AG09309 (cell line): Measurements from ENCODE around the gene ING1.

ENCODE experiments used
- DNase-seq: peaks from one replicate; pipeline ENCODE4 v3.0.0-alpha.2; 2010; ENCODE audit warnings: low read depth
- H3K4me3 ChIP-seq: 2 replicates; pipeline ENCODE4 v1.5.1; 2011; ENCODE audit warnings: mild to moderate bottlenecking, low read depth, low read length, moderate library complexity; ENCODE audit not compliant: control insufficient read depth
- TF ChIP-seq, protein P1 (sequence below): IDR thresholded peaks from 2 replicates; pipeline ENCODE4 v1.5.1; 2011; ENCODE audit warnings: mild to moderate bottlenecking, low read depth, low read length, inconsistent platforms; ENCODE audit not compliant: insufficient read depth, control insufficient read depth; ENCODE audit errors: missing control alignments

Gene ING1

DNA sequence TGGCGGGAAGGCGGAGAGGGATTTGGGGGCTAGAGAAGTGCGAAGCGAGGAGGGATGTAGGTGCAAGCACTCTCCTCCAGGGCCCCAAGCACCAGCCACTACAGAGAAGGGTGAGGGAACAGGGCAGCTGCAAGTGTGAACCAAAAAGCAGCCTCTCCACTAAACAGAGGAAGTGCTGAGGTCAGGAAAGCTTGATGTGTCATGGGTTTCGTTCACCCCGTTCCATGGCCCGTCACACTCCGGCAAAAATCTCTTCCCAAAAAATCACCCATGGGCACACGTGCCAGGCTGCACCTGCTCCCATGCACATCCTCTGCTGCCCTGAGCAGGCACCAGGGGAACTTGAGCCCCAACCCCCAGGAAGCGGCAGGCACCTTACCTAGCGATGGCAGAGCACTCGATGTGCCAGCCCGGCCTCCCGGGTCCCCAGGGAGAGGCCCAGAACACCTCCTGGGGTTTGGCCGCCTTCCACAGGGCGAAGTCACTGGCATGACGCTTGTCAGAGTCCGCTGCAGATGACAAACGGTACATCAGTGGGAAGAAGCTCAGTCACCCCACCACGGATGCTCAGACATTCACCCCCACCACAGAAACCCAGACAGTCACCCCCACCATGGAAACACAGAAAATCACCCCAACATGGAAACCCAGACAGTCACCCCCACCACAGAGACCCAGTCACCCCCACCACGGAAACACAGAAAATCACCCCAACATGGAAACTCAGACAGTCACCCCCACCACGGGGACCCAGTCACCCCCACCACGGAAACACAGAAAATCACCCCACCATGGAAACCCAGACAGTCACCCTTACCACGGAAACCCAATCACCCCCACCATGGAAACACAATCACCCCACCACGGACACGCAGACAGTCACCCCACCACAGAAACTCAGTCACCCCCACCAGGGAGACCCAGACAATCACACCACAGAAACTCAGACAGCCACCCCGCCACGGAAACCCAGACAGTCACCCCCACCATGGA is 36.6 kb upstream of the ING1 start:
- TF ChIP-seq, protein P1, sequence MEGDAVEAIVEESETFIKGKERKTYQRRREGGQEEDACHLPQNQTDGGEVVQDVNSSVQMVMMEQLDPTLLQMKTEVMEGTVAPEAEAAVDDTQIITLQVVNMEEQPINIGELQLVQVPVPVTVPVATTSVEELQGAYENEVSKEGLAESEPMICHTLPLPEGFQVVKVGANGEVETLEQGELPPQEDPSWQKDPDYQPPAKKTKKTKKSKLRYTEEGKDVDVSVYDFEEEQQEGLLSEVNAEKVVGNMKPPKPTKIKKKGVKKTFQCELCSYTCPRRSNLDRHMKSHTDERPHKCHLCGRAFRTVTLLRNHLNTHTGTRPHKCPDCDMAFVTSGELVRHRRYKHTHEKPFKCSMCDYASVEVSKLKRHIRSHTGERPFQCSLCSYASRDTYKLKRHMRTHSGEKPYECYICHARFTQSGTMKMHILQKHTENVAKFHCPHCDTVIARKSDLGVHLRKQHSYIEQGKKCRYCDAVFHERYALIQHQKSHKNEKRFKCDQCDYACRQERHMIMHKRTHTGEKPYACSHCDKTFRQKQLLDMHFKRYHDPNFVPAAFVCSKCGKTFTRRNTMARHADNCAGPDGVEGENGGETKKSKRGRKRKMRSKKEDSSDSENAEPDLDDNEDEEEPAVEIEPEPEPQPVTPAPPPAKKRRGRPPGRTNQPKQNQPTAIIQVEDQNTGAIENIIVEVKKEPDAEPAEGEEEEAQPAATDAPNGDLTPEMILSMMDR: no peak
- no peak overlapping the region for H3K4me3 ChIP-seq
- no peak for DNase-seq

DNA sequence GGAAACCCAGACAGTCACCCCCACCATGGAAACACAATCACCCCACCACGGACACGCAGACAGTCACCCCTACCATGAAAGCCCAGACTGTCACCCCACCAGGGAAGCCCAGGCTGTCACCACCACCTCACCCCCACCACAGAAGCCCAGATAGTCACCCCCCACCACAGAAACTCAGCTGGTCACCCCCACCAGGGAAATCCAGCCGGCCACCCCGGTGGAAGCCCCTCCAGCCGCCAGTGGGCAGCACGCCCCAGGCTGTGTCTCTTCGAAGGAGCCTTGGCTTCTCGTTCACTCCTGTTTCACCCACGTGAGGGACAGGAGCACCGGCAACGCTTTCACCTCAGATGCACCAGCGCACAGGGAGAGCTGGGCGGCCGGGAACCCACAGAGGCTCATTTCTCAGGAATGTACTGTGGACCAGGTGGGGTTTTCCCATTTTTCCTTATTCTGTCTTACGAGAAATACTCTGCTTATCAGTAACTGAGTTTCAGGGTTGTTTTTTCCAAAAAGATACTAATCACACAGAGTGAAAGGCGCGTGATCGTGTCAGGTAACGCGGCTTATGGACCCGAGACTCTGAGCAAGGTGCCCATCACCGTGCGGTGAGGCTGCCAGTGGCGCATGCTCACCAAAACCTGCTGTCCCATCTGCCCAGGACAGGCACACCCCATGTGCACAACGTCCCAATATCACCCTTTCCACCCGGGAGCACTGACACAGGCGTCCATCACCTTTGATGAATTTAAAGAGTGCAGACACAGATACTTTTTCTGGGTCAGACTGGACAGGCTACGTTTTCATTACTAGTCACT is 35.6 kb upstream of the ING1 start:
- TF ChIP-seq, protein P1: peak; percentile 25
- DNase-seq: peak; percentile 24
- H3K4me3 ChIP-seq: no peak overlapping the region

DNA sequence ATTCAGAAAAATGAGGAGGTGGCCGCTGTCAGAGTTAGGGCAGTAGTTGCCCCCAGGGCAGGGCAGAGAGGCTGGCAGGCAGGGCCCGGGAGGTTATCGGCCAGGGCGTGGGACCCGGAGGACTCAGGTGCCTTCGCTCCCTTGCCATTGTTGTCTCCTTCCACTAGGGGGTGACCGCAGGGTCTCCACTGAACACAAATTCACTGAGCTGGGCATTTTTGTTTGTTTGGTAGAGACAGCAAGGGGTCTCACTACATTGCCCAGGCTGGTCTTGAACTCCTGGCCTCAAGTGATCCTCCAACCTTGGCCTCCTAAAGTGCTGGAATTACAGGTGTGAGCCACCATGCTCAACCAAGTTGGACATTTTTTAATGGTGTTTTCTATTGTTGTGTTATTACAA is 32.6 kb upstream of the ING1 start:
- no peak for DNase-seq
- TF ChIP-seq, protein P1: peak; percentile 57
- no peak overlapping the region for H3K4me3 ChIP-seq

DNA sequence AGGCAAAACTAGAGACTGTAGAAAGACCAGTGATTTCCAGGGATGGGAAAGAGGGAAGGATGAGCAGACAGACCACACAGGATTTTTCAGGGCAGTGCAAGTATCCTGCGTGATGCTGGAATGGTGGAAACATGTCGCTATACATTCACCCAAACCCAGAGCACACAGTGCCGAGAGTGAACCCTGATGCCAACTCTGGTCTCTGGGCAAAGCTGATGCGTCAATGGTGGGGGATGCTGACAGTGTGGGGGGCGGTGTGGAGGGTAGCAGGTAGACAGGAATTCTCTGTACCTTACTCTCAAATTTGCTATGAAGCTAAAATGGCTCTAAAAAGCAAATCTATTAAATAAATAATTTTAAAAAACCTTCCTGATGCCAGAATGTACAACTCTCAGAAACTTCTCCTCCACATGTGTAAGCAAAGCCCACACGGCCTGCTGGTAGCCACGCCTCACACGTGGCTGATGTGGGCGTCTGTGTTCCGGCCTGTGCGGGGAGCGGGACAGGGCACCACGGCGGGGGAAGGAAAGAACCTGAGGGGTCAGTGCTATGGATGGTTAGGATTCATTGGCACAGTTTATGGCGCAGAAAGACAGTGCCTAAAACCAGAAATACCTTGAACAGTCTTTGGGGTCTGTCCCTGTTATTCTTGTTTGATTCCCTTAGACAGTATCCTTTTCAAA is 31.5 kb upstream of the ING1 start:
- no peak for DNase-seq
- TF ChIP-seq, protein P1: no peak
- H3K4me3 ChIP-seq: no peak overlapping the region

DNA sequence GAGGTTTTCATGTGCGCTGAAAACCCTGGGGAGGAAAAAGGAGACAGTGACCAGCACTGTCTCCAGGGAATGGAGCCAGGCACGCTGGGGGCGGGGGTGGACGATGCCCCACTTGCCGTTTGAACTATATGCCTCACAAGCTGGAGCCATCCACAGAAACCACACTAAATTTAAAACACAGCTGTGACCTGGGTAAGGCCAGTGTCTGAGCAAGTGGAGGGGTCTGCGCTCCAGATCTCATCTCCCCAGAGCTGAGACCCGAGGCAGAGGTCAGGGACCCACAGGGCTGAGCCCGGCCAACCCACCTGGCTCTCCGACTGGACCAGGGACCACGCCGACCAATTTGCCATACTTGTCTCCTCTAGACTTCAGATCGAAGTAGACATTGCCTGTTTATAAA is 30.8 kb upstream of the ING1 start:
- TF ChIP-seq, protein P1: no peak
- DNase-seq: no peak
- H3K4me3 ChIP-seq: no peak overlapping the region

DNA sequence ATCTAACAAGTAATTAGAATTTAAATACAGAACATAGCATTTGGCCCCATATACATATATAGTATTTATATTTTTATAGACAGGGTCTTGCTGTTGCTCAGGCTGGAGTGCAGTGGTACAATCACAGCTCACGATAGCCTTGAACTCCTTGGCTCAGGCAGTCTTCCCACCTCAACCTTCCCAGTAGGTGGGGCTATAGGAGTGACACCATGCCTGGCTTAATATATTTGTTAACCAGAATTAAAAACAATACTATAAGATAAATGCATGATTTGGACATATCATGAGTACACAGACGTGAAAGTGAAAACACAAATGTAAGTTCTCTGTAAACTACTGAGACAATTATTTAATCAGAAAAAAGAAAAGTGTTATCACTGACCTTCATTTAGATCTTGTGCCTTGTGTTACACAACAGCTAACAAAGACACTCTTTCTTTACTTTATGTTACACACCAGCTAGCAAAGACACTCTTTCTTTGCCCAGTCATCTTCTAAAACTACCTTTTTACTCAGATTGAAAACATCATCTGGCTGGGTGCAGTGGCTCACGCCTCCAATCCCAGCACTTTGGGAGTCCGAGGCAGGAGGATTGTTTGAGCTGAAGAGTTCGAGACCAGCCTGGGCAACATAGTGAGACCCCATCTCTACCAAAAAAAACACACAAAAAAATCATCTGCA is 30.2 kb upstream of the ING1 start:
- no peak for DNase-seq
- no peak overlapping the region for H3K4me3 ChIP-seq
- TF ChIP-seq, protein P1: peak; percentile 39
